ENCODE data around the gene RBBP5. TPM values are rescaled to one million over a fixed set of nuclear protein-coding genes. Genes with fewer than 3 reads are reported as not detected.
"Not testable (repeated sequence)": the region's sequence is repeated elsewhere in the genome, so short reads cannot be mapped to it uniquely, and the experiment has no call there.

The RBBP5 gene
- total RNA-seq, 4 donors from 2014 or later = 8.6 to 13.3 (median 12.0) TPM

- Histone ChIP-seq H3K4me3 (no peak overlapping the region), H3K9me3 (no peaks in the 10 kb centered on the region), H3K36me3 (peaks cover 5 to 63% (median 43%) of the 10 kb centered on the region in 4 donors), H3K27me3 (no peaks in the 10 kb centered on the region), H3K27ac (replicated peaks in 1 of 4) (no peak overlapping the region), H3K4me1 (peaks cover 0 to 9% (median 7%) of the 10 kb centered on the region in 4 donors)
- TF ChIP-seq POLR2AphosphoS5 (IDR thresholded peaks at IDR 0.05) (no peak), CTCF (IDR thresholded peaks at IDR 0.05) (no peak), EP300 (IDR thresholded peaks at IDR 0.05) (no peak), POLR2A (IDR thresholded peaks at IDR 0.05; ENCODE audit: low read depth) (no peak)
- WGBS = 71% methylated on average over 1 of the region's 1 CpG
- no peak for DNase-seq (ENCODE audit: extremely low spot score)
- intact Hi-C loops (cut with DNase I) = no loop called here
Observed at GRCh38 chr1:205168291-205168690, 46.5 kb upstream of the RBBP5 start.

GRCh38 chr1:205162301-205162700 is 40.5 kb upstream of the RBBP5 start:
- TF ChIP-seq CTCF (IDR thresholded peaks at IDR 0.05) (no peak), POLR2A (IDR thresholded peaks at IDR 0.05; ENCODE audit: low read depth) (no peak), POLR2AphosphoS5 (IDR thresholded peaks at IDR 0.05) (no peak), EP300 (IDR thresholded peaks at IDR 0.05) (no peak)

GRCh38 chr1:205161076-205161475 is 39.3 kb upstream of the RBBP5 start:
- no peaks in the 10 kb centered on the region for H3K4me1 ChIP-seq
- no peaks in the 10 kb centered on the region for H3K9me3 ChIP-seq
- intact Hi-C loops (cut with DNase I) = no loop called here
- 90% methylated on average over 6 of the region's 6 CpGs for WGBS
- no peak overlapping the region for H3K27ac ChIP-seq (replicated peaks in 1 of 4)
- no peak for TF ChIP-seq POLR2A (IDR thresholded peaks at IDR 0.05; ENCODE audit: low read depth)
- no peak for TF ChIP-seq CTCF (IDR thresholded peaks at IDR 0.05)
- TF ChIP-seq EP300 (IDR thresholded peaks at IDR 0.05) = no peak
- TF ChIP-seq POLR2AphosphoS5 (IDR thresholded peaks at IDR 0.05) = no peak
- no peak overlapping the region for H3K4me3 ChIP-seq
- H3K27me3 ChIP-seq = no peaks in the 10 kb centered on the region
- H3K36me3 ChIP-seq = peaks cover 55 to 91% (median 79%) of the 10 kb centered on the region in 4 donors
- DNase-seq (ENCODE audit: extremely low spot score) = no peak

More at GRCh38 chr1:205162301-205162700, 40.5 kb upstream of the RBBP5 start:
- no peaks in the 10 kb centered on the region for H3K9me3 ChIP-seq
- 88% methylated on average over 1 of the region's 1 CpG for WGBS
- no peaks in the 10 kb centered on the region for H3K27me3 ChIP-seq
- no peaks in the 10 kb centered on the region for H3K4me1 ChIP-seq
- H3K4me3 ChIP-seq = no peak overlapping the region
- H3K36me3 ChIP-seq = peaks cover 47 to 88% (median 76%) of the 10 kb centered on the region in 4 donors
- DNase-seq (ENCODE audit: extremely low spot score) = no peak
- intact Hi-C loops (cut with DNase I) = no loop called here
- no peak overlapping the region for H3K27ac ChIP-seq (replicated peaks in 1 of 4)

- Histone ChIP-seq H3K9me3 (no peaks in the 10 kb centered on the region), H3K4me3 (no peak overlapping the region), H3K36me3 (peaks cover 67 to 100% (median 96%) of the 10 kb centered on the region in 4 donors), H3K27ac (replicated peaks in 1 of 4) (no peak overlapping the region), H3K27me3 (no peaks in the 10 kb centered on the region), H3K4me1 (no peaks in the 10 kb centered on the region)
- TF ChIP-seq EP300 (IDR thresholded peaks at IDR 0.05) = no peak
- no peak for TF ChIP-seq CTCF (IDR thresholded peaks at IDR 0.05)
- no peak for TF ChIP-seq POLR2A (IDR thresholded peaks at IDR 0.05; ENCODE audit: low read depth)
- no peak for TF ChIP-seq POLR2AphosphoS5 (IDR thresholded peaks at IDR 0.05)
- WGBS = 95% methylated on average over 2 of the region's 2 CpGs
- DNase-seq (ENCODE audit: extremely low spot score) = no peak
- intact Hi-C loops (cut with DNase I) = no loop called here
Observed at GRCh38 chr1:205158048-205158616, 36.4 kb upstream of the RBBP5 start.

GRCh38 chr1:205155665-205156377 is 34.0 kb upstream of the RBBP5 start:
- H3K27me3 ChIP-seq; H3K9me3 ChIP-seq; H3K4me1 ChIP-seq; H3K27ac ChIP-seq (replicated peaks in 1 of 4); H3K4me3 ChIP-seq; intact Hi-C loops (cut with DNase I); DNase-seq (ENCODE audit: extremely low spot score): not testable (repeated sequence)
- H3K36me3 ChIP-seq = peaks cover 57 to 100% (median 83%) of the 10 kb centered on the region in 4 donors
- WGBS = 83% methylated on average over 3 of the region's 3 CpGs

Measured in esophagus muscularis mucosa (tissue), 4 donors.